ENCODE data around the gene UGDH.
"Not testable (repeated sequence)": the region's sequence is repeated elsewhere in the genome, so short reads cannot be mapped to it uniquely, and the experiment has no call there.

Gene UGDH

GRCh38 chr4:39541987-39542610 is 14.9 kb upstream of the UGDH start:
- intact Hi-C loops (cut with DNase I; ENCODE audit: low total_unique reads) = no loop called here
- H3K27ac ChIP-seq = no peak overlapping the region
- no peaks in the 10 kb centered on the region for H3K4me1 ChIP-seq

GRCh38 chr4:39539089-39539611 is 11.9 kb upstream of the UGDH start:
- Histone ChIP-seq H3K4me1 (no peaks in the 10 kb centered on the region), H3K4me3 (no peak overlapping the region), H3K27me3 (no peaks in the 10 kb centered on the region), H3K9me3 (no peaks in the 10 kb centered on the region), H3K27ac (no peak overlapping the region), H3K36me3 (peaks cover 6 to 13% (median 12%) of the 10 kb centered on the region in 3 donors)
- intact Hi-C loops (cut with DNase I; ENCODE audit: low total_unique reads) = no loop called here
- no peak for DNase-seq
- no peak for TF ChIP-seq CTCF (IDR thresholded peaks at IDR 0.05)

More at GRCh38 chr4:39541987-39542610, 14.9 kb upstream of the UGDH start:
- H3K27me3 ChIP-seq = no peaks in the 10 kb centered on the region
- H3K9me3 ChIP-seq = no peaks in the 10 kb centered on the region
- peaks cover 0 to 10% (median 8%) of the 10 kb centered on the region in 3 donors for H3K36me3 ChIP-seq
- no peak for TF ChIP-seq CTCF (IDR thresholded peaks at IDR 0.05)
- DNase-seq = no peak
- no peak overlapping the region for H3K4me3 ChIP-seq

- Histone ChIP-seq H3K36me3 (peaks cover 8 to 25% (median 21%) of the 10 kb centered on the region in 3 donors), H3K4me3 (no peak overlapping the region), H3K4me1 (peaks cover 0 to 10% (median 6%) of the 10 kb centered on the region in 4 donors), H3K27me3 (no peaks in the 10 kb centered on the region), H3K9me3 (no peaks in the 10 kb centered on the region), H3K27ac (no peak overlapping the region)
- TF ChIP-seq CTCF (IDR thresholded peaks at IDR 0.05) = no peak
- DNase-seq = no peak
- intact Hi-C loops (cut with DNase I; ENCODE audit: low total_unique reads) = no loop called here
These were observed 6.3 kb upstream of the UGDH start for GRCh38 chr4:39533541-39533940.

- H3K9me3 ChIP-seq; H3K4me3 ChIP-seq; H3K27me3 ChIP-seq; intact Hi-C loops (cut with DNase I; ENCODE audit: low total_unique reads); H3K27ac ChIP-seq; DNase-seq: not testable (repeated sequence)
- Histone ChIP-seq H3K4me1 (peaks cover 0 to 11% (median 7%) of the 10 kb centered on the region in 4 donors), H3K36me3 (peaks cover 8 to 25% (median 21%) of the 10 kb centered on the region in 3 donors)
These were observed 5.0 kb upstream of the UGDH start for GRCh38 chr4:39532237-39532636.

- Histone ChIP-seq H3K27me3 (no peaks in the 10 kb centered on the region), H3K4me1 (peaks cover 0 to 18% (median 11%) of the 10 kb centered on the region in 4 donors), H3K9me3 (no peaks in the 10 kb centered on the region), H3K4me3 (no peak overlapping the region), H3K36me3 (peaks cover 8 to 25% (median 21%) of the 10 kb centered on the region in 3 donors), H3K27ac (no peak overlapping the region)
- TF ChIP-seq CTCF (IDR thresholded peaks at IDR 0.05) = no peak
- intact Hi-C loops (cut with DNase I; ENCODE audit: low total_unique reads) = no loop called here
- no peak for DNase-seq
These were observed 3.4 kb upstream of the UGDH start for GRCh38 chr4:39530682-39531081.

- H3K4me1 ChIP-seq = peaks cover 0 to 26% (median 12%) of the 10 kb centered on the region in 4 donors
- peaks cover 5 to 21% (median 19%) of the 10 kb centered on the region in 3 donors for H3K36me3 ChIP-seq
- H3K4me3 ChIP-seq = no peak overlapping the region
- intact Hi-C loops (cut with DNase I; ENCODE audit: low total_unique reads) = loop anchor here (5.0 kb wide), 3 partner anchors 72 to 168 kb away; partner anchors contain the start of genes LIAS, RPL9 and UBE2K
- no peaks in the 10 kb centered on the region for H3K9me3 ChIP-seq
- no peak for TF ChIP-seq CTCF (IDR thresholded peaks at IDR 0.05)
- DNase-seq = no peak
- H3K27ac ChIP-seq = no peak overlapping the region
- no peaks in the 10 kb centered on the region for H3K27me3 ChIP-seq
These were observed 2.3 kb upstream of the UGDH start for GRCh38 chr4:39529534-39529933.

Data from tibial artery (tissue), 4 donors.